HepG2 (cell line): Measurements from ENCODE around the gene JAKMIP2. TPM values are rescaled to one million over a fixed set of nuclear protein-coding genes. Genes with fewer than 3 reads are reported as not detected.

Experiments used
- ATAC-seq: fragments of 200-7000 bp; cut with Tn5 transposase; 3 replicates; pipeline ENCODE4 v1.9.1; 2020; ENCODE audit warnings: mild to moderate bottlenecking, moderate library complexity
- BruUV-seq: library from RNA; stranded (reverse); fragments of 400-500 nt; replicated peaks from 2 replicates; lab custom pipeline; 2021; lab: Mats Ljungman, UMichigan
- CTCF ChIA-PET: fragments of 300-600 bp; formaldehyde crosslinking; extraction: SDS; loops from one replicate; lab custom pipeline; 2021; ENCODE audit warnings: low total read pairs, inconsistent platforms, low intra/inter-chr PET ratio; lab: Yijun Ruan, JAX
- POLR2A ChIA-PET: fragments of 350-600 bp; sonication (Branson Sonifier 250); formaldehyde crosslinking; loops from one replicate; lab custom pipeline; 2020; ENCODE audit warnings: antibody characterized with exemption, inconsistent platforms; lab: Yijun Ruan, JAX
- DNase-seq: peaks from one replicate; pipeline ENCODE4 v3.0.0-alpha.2; 2015; ENCODE audit warnings: low spot score
- FAIRE-seq: peaks from 3 replicates; lab custom pipeline; 2011; peaks lifted over from hg19 to GRCh38; lab: Jason Lieb, UNC
- H2AFZ ChIP-seq: one replicate; pipeline ENCODE4 v1.6.1; 2011; ENCODE audit warnings: low read length, inconsistent platforms
- H3K27ac ChIP-seq: fragments of 300-600 bp; 3 replicates; pipeline ENCODE4 v1.8.0; 2011; ENCODE audit warnings: mixed run types, mild to moderate bottlenecking, mixed read lengths, low read length, inconsistent platforms; ENCODE audit not compliant: insufficient read depth; ENCODE audit errors: extremely low read length
- H3K27me3 ChIP-seq, 2 experiments: fragments of 200-600 bp in 1 of 2; 2 replicates in 1 of 2; 3 replicates in 1 of 2; pipeline versions ENCODE4 v1.6.0 to v1.8.0; 2011; ENCODE audit warnings: low read length in 2 of 2, mild to moderate bottlenecking in 2 of 2, moderate library complexity in 2 of 2, inconsistent platforms in 1 of 2; ENCODE audit not compliant: insufficient read depth in 2 of 2, control insufficient read depth in 1 of 2
- H3K36me3 ChIP-seq, 2 experiments: fragments of 200-600 bp in 1 of 2; replicated peaks in 1 of 2; 2 replicates in 1 of 2; 3 replicates in 1 of 2; pipeline versions ENCODE4 v1.5.1 to v1.8.0; 2011; ENCODE audit warnings: low read length in 2 of 2, inconsistent platforms in 1 of 2; ENCODE audit not compliant: insufficient read depth in 2 of 2, control insufficient read depth in 1 of 2
- H3K4me1 ChIP-seq: 2 replicates; pipeline ENCODE4 v1.5.1; 2012; ENCODE audit warnings: low read length, inconsistent platforms; ENCODE audit not compliant: insufficient read depth
- H3K4me2 ChIP-seq: 2 replicates; pipeline ENCODE4 v1.6.0; 2011; ENCODE audit warnings: low read depth, low read length, inconsistent platforms
- H3K4me3 ChIP-seq, 3 experiments: fragments of 200-600 bp in 1 of 3; sonication (generic), shearing (Covaris generic) in 1 of 3; replicated peaks in 1 of 3; 2 replicates each; pipeline ENCODE4 v1.5.1; 2011 to 2016; ENCODE audit warnings: low read length in 3 of 3, inconsistent platforms in 2 of 3, low read depth in 2 of 3, mild to moderate bottlenecking in 2 of 3, control low read depth in 1 of 3, mixed read lengths in 1 of 3; ENCODE audit not compliant: insufficient read depth in 1 of 3
- H3K79me2 ChIP-seq: one replicate; pipeline ENCODE4 v1.6.1; 2011; ENCODE audit warnings: low read length, inconsistent platforms; ENCODE audit not compliant: insufficient read depth
- H3K9ac ChIP-seq: 2 replicates; pipeline ENCODE4 v1.6.0; 2011; ENCODE audit warnings: mild to moderate bottlenecking, low read depth, low read length, inconsistent platforms; ENCODE audit not compliant: insufficient read depth
- H3K9me3 ChIP-seq: 2 replicates; pipeline ENCODE4 v1.5.1; 2012; ENCODE audit warnings: mild to moderate bottlenecking, low read length
- H4K20me1 ChIP-seq: 2 replicates; pipeline ENCODE4 v1.6.0; 2011; ENCODE audit warnings: inconsistent platforms, mild to moderate bottlenecking, low read length, moderate library complexity; ENCODE audit not compliant: insufficient read depth
- AGO2 ChIP-seq: fragments of 200-400 bp; formaldehyde crosslinking; optimal IDR thresholded peaks from 2 replicates; pipeline ENCODE3; 2017; ENCODE audit warnings: mild to moderate bottlenecking, low read depth, low read length, moderate library complexity
- EP300 ChIP-seq, 3 experiments: sonication (generic) in 1 of 3; formaldehyde crosslinking in 1 of 3; IDR thresholded peaks; 2 replicates each; pipeline versions ENCODE4 v1.5.1 to v1.6.1; 2011 to 2020; ENCODE audit warnings: low read depth in 2 of 3, low read length in 2 of 3, borderline replicate concordance in 1 of 3, improper control_type of control experiment in 1 of 3, mild to moderate bottlenecking in 1 of 3, missing genetic modification reagents in 1 of 3, moderate library complexity in 1 of 3
- NR2F6 ChIP-seq, 2 experiments: IDR thresholded peaks; 2 replicates each; pipeline ENCODE4 v1.6.1; 2016; ENCODE audit warnings: antibody characterized with exemption in 1 of 2, mild to moderate bottlenecking in 1 of 2
- RARA ChIP-seq: IDR thresholded peaks from 2 replicates; pipeline ENCODE4 v1.6.1; 2016; ENCODE audit warnings: missing genetic modification reagents, missing compliant biosample characterization
- RBFOX2 ChIP-seq: fragments of 200-400 bp; formaldehyde crosslinking; IDR thresholded peaks from 2 replicates; pipeline ENCODE4 v1.6.1; 2017; ENCODE audit warnings: low read depth, mild to moderate bottlenecking, low read length
- SOX13 ChIP-seq, 3 experiments: fragments of 450-650 bp in 1 of 3; sonication (generic) in 1 of 3; formaldehyde crosslinking in 1 of 3; IDR thresholded peaks in 2 of 3; conservative IDR thresholded peaks in 1 of 3; 2 replicates each; pipeline versions ENCODE4 v1.5.0 to v1.6.1; 2016 to 2020; ENCODE audit warnings: antibody characterized with exemption in 1 of 3, mild to moderate bottlenecking in 1 of 3, missing compliant biosample characterization in 1 of 3, missing genetic modification reagents in 1 of 3, moderate library complexity in 1 of 3
- TP53 ChIP-seq: sonication (generic); formaldehyde crosslinking; conservative IDR thresholded peaks from 2 replicates; pipeline ENCODE4 v1.4.0; 2020; ENCODE audit warnings: missing genetic modification reagents
- ZNF674 ChIP-seq: sonication (generic); formaldehyde crosslinking; IDR thresholded peaks from 2 replicates; pipeline ENCODE4 v1.5.0; 2020; ENCODE audit warnings: low read depth, mild to moderate bottlenecking, missing genetic modification reagents
- ZSCAN21 ChIP-seq: sonication (generic); formaldehyde crosslinking; IDR thresholded peaks from 2 replicates; pipeline ENCODE4 v1.8.0; 2022; ENCODE audit warnings: mild to moderate bottlenecking, missing genetic modification reagents, moderate library complexity, borderline replicate concordance
- WGBS: methylation state at CpG from one replicate; pipeline ENCODE4 v1.1.6; 2017; ENCODE audit warnings: low lambda C conversion rate; 5-methylcytosine and 5-hydroxymethylcytosine counted together
- in situ Hi-C: cut with HindIII; loops from 2 replicates; pipeline ENCODE4 v1.10.0; 2017; ENCODE audit warnings: low pct_unique_long_range_greater_than_20kb; ENCODE audit not compliant: extremely low pct_ligation_motif_present
- intact Hi-C: fragments of 100-400 bp; cut with micrococcal nuclease; formaldehyde crosslinking; loops from one replicate; pipeline ENCODE4 v1.10.0; 2022; ENCODE audit not compliant: unreplicated experiment
- polyA plus RNA-seq, 8 experiments: library from polyadenylated mRNA; depleted of rRNA in 3 of 8; stranded (reverse) in 7 of 8; unstranded in 1 of 8; fragments of >200 nt; fragmentation: Illumina TruSeq in 4 of 8; extraction: Trizol in 4 of 8; gene quantifications; 2 replicates each; pipeline versions ENCODE4 v1.2.1 to v1.2.3, GENCODE V29; 2011 to 2016; ENCODE audit warnings: low read depth in 4 of 8, missing spikeins in 1 of 8, mixed read lengths in 1 of 8; ENCODE audit not compliant: insufficient read depth in 1 of 8
- total RNA-seq, 5 experiments: library from RNA; depleted of rRNA; stranded (reverse); fragments of >200 nt; fragmentation: Illumina TruSeq; extraction: Trizol; gene quantifications; 2 replicates each; pipeline ENCODE4 v1.2.3, GENCODE V29; 2016; ENCODE audit warnings: low read depth in 1 of 5
- TF ChIP-seq, protein P1 (sequence below): sonication (generic); formaldehyde crosslinking; IDR thresholded peaks from 2 replicates; pipeline ENCODE4 v1.9.0; 2021; ENCODE audit warnings: missing genetic modification reagents, borderline replicate concordance
- TF ChIP-seq, protein P2 (sequence below): IDR thresholded peaks from 2 replicates; pipeline ENCODE4 v1.4.0; 2020; ENCODE audit warnings: mild to moderate bottlenecking, missing genetic modification reagents
- TF ChIP-seq, protein P3 (sequence below): sonication (generic); formaldehyde crosslinking; IDR thresholded peaks from 2 replicates; pipeline ENCODE4 v1.8.0; 2022; ENCODE audit warnings: missing genetic modification reagents, mild to moderate bottlenecking, moderate library complexity, borderline replicate concordance
- TF ChIP-seq, protein P4 (sequence below): sonication (generic); formaldehyde crosslinking; IDR thresholded peaks from 2 replicates; pipeline ENCODE4 v1.4.0; 2020; ENCODE audit warnings: mild to moderate bottlenecking, low read depth, missing genetic modification reagents

Gene JAKMIP2
- total and polyA plus RNA-seq, 2 of the 13 experiments (the other 11 are each of a cell fraction or from before 2014, with no cell fraction given) = 0.04 to 2.1 TPM

DNA sequence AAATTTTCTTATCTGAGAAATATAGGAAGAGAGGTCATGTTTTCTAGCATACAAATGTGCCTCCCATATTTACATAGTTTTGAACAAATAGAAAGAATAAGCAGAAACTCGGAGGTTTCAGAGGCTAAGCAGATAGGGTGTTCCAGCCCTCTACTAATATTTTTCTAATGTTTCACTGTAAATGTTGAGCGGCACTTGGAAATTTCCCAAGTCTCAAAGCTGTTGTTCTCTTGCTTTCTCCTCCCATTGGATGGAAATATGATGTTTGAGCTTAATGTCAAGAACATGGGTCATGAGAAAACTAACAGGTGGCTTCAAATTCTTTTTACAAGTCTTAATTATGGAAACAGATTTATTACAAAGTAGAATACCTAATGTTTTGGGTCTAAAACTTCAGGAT, 43.8 kb upstream of the JAKMIP2 start:
- no peak overlapping the region for H3K4me3 ChIP-seq
- intact Hi-C loops (no loop called here), in situ Hi-C loops (no loop called here)
- peaks cover 22% of the 10 kb centered on the region for H3K4me1 ChIP-seq
- ATAC-seq (no peak), DNase-seq (no peak), FAIRE-seq (no peak)
- ChIA-PET CTCF (no interaction called here), POLR2A (interaction anchor here (1.6 kb wide), 1 partner anchor 12 kb away, joined by 5 read pairs; no protein-coding TSS in a partner anchor)
- peaks cover 0 to 20% of the 10 kb centered on the region in 2 experiments; a peak in 3 of 5 replicates for H3K27me3 ChIP-seq
- H3K36me3 ChIP-seq = no peaks in the 10 kb centered on the region
- H2AFZ ChIP-seq = no peak overlapping the region
- H3K4me2 ChIP-seq = no peak overlapping the region
- H3K9me3 ChIP-seq = no peaks in the 10 kb centered on the region
- H3K9ac ChIP-seq = no peak overlapping the region
- H3K27ac ChIP-seq = no peak overlapping the region
- no peaks in the 10 kb centered on the region for H4K20me1 ChIP-seq
- 8% methylated on average over 2 of the region's 2 CpGs for WGBS
- no peaks in the 10 kb centered on the region for H3K79me2 ChIP-seq
- no TSS peak for BruUV-seq
- TF ChIP-seq AGO2 = no peak
- TF ChIP-seq, protein P1, sequence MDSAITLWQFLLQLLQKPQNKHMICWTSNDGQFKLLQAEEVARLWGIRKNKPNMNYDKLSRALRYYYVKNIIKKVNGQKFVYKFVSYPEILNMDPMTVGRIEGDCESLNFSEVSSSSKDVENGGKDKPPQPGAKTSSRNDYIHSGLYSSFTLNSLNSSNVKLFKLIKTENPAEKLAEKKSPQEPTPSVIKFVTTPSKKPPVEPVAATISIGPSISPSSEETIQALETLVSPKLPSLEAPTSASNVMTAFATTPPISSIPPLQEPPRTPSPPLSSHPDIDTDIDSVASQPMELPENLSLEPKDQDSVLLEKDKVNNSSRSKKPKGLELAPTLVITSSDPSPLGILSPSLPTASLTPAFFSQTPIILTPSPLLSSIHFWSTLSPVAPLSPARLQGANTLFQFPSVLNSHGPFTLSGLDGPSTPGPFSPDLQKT = no peak
- TF ChIP-seq RARA (CRISPR knock-in tag) = peak; percentile 41; the same call in 1 of the 2 replicates
- TF ChIP-seq, protein P2, sequence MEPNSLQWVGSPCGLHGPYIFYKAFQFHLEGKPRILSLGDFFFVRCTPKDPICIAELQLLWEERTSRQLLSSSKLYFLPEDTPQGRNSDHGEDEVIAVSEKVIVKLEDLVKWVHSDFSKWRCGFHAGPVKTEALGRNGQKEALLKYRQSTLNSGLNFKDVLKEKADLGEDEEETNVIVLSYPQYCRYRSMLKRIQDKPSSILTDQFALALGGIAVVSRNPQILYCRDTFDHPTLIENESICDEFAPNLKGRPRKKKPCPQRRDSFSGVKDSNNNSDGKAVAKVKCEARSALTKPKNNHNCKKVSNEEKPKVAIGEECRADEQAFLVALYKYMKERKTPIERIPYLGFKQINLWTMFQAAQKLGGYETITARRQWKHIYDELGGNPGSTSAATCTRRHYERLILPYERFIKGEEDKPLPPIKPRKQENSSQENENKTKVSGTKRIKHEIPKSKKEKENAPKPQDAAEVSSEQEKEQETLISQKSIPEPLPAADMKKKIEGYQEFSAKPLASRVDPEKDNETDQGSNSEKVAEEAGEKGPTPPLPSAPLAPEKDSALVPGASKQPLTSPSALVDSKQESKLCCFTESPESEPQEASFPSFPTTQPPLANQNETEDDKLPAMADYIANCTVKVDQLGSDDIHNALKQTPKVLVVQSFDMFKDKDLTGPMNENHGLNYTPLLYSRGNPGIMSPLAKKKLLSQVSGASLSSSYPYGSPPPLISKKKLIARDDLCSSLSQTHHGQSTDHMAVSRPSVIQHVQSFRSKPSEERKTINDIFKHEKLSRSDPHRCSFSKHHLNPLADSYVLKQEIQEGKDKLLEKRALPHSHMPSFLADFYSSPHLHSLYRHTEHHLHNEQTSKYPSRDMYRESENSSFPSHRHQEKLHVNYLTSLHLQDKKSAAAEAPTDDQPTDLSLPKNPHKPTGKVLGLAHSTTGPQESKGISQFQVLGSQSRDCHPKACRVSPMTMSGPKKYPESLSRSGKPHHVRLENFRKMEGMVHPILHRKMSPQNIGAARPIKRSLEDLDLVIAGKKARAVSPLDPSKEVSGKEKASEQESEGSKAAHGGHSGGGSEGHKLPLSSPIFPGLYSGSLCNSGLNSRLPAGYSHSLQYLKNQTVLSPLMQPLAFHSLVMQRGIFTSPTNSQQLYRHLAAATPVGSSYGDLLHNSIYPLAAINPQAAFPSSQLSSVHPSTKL = peak; percentile 64; the same call in 1 of the 2 replicates
- no peak for TF ChIP-seq SOX13 (IDR thresholded peaks at IDR 0.05)
- TF ChIP-seq SOX13 (CRISPR knock-in tag; conservative IDR thresholded peaks at IDR 0.05 in 1 of 2, IDR thresholded peaks at IDR 0.05 in 1 of 2) = peak in 1 of 2 experiments; percentile 38; a peak in 1 of 4 replicates
- no peak for TF ChIP-seq TP53 (CRISPR knock-in tag)
- TF ChIP-seq ZSCAN21 (CRISPR knock-in tag) = no peak
- TF ChIP-seq RBFOX2 = peak; percentile 50; the same call in 1 of the 2 replicates
- TF ChIP-seq ZNF674 (CRISPR knock-in tag) = no peak
- TF ChIP-seq EP300 (IDR thresholded peaks at IDR 0.05; ENCODE audit: low read depth in 2 of 2, low read length in 2 of 2) = peak in 1 of 2 experiments; percentile 32; a peak in 1 of 4 replicates
- no peak for TF ChIP-seq EP300 (CRISPR knock-in tag; IDR thresholded peaks at IDR 0.05; ENCODE audit: borderline replicate concordance)
- TF ChIP-seq, protein P3, sequence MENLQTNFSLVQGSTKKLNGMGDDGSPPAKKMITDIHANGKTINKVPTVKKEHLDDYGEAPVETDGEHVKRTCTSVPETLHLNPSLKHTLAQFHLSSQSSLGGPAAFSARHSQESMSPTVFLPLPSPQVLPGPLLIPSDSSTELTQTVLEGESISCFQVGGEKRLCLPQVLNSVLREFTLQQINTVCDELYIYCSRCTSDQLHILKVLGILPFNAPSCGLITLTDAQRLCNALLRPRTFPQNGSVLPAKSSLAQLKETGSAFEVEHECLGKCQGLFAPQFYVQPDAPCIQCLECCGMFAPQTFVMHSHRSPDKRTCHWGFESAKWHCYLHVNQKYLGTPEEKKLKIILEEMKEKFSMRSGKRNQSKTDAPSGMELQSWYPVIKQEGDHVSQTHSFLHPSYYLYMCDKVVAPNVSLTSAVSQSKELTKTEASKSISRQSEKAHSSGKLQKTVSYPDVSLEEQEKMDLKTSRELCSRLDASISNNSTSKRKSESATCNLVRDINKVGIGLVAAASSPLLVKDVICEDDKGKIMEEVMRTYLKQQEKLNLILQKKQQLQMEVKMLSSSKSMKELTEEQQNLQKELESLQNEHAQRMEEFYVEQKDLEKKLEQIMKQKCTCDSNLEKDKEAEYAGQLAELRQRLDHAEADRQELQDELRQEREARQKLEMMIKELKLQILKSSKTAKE (CRISPR knock-in tag) = no peak
- TF ChIP-seq, protein P4, sequence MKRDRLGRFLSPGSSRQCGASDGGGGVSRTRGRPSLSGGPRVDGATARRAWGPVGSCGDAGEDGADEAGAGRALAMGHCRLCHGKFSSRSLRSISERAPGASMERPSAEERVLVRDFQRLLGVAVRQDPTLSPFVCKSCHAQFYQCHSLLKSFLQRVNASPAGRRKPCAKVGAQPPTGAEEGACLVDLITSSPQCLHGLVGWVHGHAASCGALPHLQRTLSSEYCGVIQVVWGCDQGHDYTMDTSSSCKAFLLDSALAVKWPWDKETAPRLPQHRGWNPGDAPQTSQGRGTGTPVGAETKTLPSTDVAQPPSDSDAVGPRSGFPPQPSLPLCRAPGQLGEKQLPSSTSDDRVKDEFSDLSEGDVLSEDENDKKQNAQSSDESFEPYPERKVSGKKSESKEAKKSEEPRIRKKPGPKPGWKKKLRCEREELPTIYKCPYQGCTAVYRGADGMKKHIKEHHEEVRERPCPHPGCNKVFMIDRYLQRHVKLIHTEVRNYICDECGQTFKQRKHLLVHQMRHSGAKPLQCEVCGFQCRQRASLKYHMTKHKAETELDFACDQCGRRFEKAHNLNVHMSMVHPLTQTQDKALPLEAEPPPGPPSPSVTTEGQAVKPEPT = no peak
- TF ChIP-seq NR2F6 (IDR thresholded peaks at IDR 0.05) = 0 out of 2 replicates have a peak, but pooled peaks have one; percentile 35
- TF ChIP-seq NR2F6 (CRISPR knock-in tag; IDR thresholded peaks at IDR 0.05) = no peak
